GM21737 (cell line): ENCODE data around the gene MEF2D.

Experiments used
- ATAC-seq: cut with Tn5 transposase; IDR thresholded peaks from one replicate; pipeline ENCODE4 v1.9.1; 2021; ENCODE audit warnings: mild to moderate bottlenecking, moderate library complexity; ENCODE audit not compliant: unreplicated experiment

The MEF2D gene

DNA sequence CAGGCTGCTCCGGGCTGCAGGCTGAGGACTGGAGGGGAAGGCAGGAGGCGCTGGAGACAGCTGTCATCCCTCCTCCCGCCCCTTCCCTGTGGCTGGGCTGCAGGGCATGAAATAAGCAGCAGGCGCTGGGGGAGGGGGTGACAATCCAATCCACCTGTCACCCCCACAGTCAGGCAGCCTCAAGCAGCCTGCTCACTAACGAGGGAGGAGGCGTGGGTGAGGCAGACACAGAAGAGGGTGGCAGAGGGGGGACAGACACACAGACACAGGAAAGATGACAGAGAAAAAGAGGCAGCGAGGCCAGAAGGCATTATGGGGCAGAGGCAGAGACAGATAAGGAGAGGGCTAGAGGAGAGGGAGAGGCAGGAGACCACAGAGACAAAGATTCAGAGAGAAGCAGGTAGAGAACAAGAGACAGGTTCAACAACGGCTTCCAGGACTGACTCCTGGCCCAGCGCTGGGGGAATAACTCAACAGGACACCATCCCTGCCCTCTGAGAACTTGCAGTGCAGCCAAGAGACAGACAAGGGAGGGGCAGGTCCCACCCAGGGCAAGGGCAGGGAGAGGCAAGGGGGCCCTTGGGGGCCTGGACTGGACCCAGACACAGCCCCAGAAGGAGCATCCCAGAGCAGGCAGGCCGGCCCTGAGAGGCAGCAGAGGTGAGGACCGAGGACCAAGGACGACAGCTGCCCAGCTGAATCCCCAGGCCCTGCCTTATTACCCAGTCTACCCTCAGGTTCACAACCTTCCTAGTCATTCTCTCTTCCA is 11.2 kb downstream of the MEF2D start:
- ATAC-seq, result peak; percentile 25

DNA sequence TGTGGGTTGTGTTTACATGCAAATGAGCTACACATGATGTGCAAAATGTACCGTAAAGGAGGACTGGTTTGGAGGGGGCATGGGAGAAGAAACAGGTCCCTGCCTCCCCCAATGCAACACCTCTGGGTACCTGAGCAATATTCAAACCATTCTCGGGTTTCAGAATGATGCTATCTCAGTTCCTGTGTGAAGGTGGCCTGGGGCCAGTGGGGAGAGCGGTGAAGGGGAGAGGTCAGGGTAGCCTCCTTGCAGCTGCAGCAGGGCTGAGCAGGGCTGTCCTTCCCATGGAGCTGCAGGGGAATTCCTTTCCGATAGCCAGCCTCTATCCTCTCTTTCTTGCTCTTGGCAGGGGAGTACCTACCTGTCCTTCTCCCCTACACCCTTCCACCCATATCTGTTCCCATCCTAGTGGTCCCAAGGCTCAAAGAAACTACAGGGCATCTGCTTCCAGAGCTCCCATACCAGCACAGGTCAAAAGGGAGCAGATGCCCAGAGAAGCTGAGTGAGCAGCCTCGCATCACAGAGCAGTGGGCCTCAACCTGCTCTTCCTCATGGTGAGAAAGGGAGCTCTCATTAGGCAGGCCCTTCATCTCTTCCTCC is 11.9 kb downstream of the MEF2D start:
- peak; percentile 51 for ATAC-seq

DNA sequence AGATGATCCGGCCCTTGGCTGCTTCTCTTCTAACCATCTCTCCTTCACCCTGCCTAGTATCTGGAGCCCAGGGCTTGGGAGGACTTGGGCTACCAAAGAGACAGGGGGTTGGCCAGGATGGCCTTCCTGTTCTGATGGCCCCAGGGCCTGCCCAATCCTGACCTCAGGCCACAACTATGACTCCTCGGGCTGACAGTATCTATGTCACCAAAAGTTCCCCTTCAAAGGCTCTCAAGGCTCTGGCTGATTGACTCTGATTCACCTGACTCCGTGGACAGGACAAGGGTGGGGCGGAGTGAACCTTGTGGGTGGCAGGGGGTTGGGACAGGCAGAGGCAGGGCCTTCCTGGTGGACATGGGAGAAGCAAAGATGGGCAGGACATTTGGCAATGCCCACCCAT is 12.7 kb downstream of the MEF2D start:
- no peak for ATAC-seq

DNA sequence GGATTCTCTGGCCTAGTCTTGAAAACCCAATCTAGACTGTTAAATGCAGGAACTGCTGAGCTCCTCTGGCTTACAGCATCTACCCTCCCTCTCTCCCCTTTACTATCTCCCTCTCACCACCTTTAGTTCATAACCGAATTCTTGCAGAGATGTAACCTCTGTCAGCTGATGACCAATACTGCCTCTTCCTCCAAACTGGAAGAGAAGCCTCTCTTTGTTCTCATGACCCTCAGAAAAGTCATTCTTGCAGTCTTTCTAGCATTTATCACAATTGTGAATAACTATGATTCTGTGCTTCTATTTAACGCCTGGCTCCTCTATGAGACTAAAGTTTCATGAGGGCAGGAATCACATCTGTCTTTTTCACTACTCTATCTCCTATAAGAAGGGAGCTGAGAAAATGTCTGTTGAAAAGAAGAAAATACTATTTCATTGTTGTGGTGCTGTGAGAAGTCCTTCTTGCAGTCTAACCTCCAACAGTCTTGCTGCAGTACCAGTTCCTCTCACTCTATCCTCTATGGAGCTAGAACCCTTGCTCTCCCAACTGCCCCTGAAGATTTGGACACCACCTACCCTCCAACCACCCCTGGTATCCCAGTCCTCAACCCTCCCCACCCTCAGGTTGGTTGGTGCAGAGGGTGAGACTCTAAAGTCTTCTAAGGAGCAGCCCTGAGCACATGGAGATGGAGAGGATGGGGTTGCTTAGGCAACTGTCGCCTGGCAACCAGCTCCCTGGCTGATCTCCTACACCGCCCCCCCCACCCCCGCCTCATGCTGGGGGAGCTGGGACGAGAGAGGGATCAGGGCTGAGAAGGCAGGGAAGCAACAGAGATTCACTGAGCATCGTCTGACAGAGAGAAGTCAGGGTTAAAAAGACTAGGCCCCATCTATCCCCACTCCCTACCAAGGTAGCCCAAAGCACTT is 13.9 kb downstream of the MEF2D start:
- ATAC-seq, result no peak

DNA sequence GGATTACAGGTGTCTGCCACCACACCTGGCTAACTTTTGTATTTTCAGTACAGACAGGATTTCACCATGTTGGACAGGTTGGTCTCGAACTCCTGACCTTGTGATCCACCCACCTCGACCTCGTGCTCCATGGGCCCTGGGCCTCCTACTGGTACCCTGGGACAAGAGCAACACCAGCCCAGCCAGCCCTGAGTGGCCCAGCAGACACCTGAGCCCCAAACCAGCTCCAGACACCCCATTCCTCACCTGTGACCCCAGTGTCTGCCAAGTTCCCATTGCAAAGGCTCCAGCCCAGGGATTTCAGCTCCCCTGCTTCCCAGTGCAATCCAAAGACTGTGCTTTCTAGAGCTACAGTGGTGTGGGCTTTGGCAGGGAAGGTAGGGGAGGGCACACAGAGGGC is 14.6 kb downstream of the MEF2D start:
- no peak for ATAC-seq

DNA sequence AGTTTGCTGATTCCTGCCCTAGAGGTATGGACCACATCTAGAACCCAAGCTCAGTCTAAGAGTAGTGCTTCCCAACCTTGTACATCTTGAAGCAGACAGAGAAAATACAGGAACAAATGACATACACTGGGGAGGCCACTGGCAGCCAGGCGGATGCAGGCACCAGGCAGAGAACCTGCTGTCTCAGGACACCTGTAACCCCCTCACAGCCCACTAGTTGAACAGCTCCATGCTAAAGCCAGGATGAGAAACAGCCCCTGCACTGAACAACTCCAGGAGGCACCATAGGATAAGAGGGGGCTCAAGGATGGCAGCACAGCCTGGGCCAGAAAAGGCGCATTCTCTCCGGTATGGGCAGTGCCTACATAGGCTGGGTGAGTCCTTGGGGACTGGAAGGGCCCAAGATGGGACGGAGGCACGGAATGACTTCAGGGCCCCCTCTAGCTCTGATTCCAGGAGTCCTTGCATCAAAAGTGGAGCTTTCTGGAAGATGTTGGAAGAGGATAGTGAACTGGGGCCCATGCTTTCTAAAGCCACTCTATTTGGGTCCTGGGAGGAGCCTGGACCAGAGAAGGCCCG is 16.0 kb downstream of the MEF2D start:
- no peak for ATAC-seq

DNA sequence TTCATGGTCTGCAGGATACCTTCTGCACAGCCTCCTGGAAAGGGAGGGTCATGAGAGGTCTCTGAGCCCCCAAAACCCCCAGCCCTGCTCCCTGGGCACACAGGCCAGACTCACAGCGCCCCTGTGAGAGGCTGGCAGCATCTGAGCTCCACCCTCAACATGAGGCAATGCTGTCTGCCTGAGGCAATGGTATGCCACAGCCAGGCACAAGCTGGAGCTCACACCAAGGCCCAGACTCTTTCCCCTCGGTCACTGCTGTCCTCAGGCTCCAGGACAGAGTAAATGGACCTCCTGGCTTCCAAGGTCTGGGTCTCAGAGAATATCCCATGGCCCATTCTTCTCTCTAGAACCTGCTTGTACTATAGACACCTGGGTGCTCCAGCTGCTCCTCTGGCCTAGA is 17.2 kb downstream of the MEF2D start:
- no peak for ATAC-seq

DNA sequence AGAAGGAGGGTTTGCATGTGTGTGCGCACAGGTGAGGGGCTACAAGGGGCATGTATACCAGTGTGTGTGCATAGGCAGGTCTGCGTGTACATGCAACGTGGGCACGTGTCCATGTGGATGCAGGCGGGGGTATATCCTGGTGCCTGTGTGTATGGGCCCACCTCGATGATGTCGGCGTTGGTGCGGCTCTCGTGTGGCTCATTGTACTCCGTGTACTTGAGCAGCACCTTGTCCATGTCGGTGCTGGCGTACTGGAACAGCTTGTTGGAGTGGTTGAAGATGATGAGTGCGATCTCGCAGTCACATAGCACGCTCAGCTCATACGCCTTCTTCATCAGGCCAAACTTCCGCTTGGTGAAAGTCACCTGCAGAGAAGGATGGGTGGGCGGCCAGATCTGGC is 18.3 kb downstream of the MEF2D start:
- no peak for ATAC-seq

DNA sequence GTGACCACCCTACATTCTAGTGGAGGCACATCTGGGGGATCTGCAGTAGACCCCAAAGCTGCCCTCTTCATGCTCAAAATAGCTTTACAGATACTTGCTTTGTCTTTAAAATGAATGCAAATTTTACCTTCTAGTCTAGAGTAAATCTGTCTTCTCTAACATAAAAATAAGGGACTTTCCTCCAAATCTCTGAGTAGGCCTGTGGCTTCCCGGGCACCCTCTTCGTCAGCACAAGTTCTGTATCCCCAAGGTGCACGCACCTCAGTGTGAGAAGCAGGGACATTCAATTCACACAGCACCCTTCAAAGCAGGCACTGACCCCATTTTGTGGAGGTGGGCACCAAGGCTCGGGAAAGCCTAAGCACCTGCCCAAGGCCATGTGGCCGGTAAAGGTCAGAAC is 19.0 kb downstream of the MEF2D start:
- ATAC-seq, result no peak

DNA sequence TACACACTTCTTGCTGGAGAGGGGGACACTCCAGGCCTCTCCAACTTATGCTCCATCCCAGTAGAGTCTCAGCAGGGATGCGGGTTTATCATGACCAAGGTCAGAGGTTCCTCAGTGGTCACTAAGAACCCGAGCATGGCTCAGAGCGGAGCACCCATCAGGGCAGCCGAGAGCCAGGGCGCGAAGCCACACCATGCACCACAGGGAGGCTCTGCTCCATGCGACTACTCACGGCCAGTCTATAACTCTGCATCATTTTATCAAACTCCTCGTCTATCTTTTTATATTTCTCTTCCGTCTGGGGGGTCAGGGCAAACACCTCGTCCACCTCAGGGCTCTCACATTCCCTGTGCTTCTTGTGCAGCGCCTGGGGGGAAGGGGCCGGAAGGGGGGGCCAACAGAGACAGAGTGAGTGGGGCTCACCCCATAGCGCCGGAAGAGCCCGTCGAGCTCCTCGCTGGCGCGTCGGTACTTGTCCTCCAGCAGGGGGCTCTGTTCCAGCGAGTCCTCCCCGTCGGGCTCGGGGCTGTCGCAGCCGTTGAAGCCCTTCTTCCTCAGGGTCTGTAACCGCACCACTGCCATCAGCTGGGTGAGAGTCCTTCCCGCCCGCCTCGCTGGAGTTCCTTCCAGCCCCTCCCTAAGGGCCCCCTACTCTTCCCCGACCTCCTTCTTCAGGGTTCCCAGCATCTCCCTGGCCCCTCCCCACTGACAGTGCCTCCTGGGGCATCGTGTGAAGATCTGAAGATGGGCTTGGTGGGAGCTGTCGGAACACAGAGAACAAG is 20.0 kb downstream of the MEF2D start:
- peak; percentile 50 for ATAC-seq

DNA sequence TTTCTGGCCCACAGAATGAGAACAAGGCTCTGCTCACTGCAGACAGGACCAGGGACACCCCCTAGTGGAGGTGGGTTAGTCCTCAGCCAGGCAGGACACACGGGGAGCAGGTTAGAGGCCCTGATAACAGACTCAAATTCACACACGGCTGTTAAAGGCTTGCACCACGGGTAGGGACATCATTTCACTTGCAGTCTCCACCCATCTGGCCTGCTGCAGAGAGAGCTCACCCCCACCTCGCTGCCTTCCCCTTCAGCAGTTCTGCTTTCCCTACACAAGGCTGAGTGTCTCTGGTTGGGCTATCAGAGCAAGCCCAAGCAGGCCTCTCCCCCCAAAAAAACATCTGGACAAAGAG is 20.6 kb downstream of the MEF2D start:
- ATAC-seq, result no peak

DNA sequence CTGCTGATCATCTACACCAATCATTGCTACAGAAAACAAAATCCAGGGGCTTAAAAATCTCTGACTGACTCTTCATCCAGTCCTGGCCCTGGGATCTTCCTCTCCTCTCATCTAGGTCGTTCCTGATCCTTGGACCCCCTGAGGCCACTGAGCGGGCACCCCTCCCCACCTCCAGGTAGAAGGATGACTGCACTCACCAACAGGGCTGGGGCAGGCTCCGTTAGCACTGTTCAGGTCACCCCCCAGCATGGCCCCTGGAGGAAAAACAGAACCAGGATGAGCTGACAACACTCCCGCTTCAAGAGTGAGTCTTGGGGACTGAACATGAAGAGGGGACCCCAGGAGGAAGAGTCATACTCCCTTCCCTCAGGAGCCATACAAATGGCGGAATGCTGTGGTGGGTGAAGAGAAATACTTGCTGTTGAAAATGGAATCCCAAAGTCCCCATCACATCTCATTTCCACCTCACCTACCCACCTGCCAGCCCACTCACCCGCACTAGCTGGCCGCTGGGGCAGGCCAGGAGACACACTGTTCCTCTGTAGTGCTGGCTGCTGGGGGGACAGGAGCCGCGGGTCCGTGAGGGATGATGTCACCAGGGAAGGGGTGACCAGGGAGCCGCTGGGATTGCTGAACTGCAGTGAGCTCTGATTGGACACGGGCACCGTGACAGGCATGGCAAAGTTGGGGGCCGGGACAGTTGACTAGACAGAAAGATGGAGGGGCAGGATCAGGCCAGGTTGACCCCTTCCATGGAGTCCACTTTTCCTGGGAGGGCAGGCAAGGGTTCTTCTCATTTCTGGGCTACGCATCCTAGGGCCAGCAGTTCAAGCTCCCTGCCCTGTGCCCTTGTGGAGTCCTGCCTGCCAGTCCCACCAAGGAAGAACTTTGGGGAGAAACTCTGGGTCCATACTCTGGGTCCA is 21.2 kb downstream of the MEF2D start:
- no peak for ATAC-seq

DNA sequence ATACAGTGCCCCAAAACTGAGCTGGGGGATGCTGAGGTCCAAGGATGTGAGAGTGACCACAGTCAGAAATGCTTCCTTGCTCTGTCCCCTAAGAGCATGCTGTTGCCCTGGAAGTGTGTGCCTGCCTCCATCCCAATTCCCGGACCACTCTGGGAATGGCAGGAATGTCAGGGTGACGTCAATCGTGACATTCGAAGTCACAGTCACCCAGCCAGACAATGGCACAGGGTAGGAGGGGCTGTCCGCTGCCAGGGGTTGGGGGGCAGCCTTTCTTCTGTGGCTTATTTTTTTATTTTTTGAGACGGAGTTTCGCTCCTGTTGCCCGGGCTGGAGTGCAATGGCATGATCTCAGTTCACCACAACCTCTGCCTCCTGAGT is 22.3 kb downstream of the MEF2D start:
- no peak for ATAC-seq

DNA sequence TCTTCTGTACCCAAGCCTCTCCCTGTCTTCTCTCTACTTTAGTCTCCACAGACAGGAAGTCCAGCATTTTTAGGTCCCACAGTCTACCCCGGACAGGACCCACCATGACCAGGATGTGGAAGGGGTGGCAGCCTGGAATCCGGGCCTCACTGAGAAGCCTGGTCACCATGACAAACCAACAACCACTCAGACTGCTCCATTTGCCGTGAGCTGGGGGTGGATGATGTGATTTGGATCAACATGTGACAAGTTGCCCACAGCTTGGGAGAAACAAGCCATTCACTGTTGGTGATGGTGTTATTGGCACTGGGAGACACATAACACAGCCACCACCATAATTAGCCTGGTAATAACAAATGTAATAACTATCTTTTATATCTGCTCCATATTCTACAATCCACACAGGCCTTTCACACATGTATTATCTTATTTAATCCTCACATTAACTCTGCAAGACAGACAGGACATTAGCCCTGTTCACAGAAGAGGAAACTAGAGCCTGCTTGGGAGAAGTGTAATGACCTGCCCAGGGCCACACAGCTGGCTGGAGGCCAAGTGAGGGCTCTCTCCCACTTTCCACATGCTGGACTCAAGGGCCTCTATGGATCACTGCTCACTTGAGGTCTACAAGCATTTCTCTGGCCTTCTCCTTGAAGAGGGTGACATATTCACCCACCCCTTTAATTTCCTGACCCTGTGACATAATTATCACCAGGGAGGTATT is 22.9 kb downstream of the MEF2D start:
- ATAC-seq, result no peak

DNA sequence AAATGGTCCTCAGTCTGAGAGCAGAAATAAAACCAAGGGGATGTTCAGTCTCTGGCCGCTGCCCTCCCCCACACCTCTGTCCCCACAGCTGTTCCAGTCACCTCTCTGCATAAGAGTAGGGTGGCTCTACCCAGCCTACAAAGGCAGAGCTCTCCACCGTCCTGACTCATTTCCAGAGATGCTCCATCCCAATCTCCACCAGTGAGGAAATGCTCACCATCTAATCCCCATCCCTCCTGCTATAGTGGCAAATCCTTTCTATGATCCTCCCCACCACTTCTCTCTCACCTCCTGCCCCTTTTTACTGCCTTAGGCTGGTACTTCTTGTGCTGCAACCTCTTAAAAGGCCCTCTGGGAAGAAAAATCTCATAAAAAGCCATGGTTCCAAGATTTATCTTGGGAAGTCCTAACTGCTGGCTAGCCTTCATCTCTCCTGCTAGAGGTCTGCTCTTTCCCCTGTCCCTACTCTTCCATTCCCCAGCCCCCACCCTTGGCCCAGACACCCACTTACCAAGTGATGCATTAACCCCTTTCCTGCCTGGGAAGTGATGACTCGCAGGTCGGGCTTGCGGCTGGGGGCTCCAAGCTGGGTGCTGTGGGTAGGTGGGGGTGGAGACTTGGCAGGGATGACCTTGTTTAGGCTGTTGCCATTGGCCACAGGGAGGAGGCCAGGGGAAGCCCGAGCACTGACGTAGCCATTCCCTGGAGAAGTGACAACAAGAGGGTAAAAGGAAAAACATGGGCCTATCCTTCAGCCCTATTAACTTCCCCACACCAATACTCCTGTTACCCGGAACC is 23.9 kb downstream of the MEF2D start:
- no peak for ATAC-seq

DNA sequence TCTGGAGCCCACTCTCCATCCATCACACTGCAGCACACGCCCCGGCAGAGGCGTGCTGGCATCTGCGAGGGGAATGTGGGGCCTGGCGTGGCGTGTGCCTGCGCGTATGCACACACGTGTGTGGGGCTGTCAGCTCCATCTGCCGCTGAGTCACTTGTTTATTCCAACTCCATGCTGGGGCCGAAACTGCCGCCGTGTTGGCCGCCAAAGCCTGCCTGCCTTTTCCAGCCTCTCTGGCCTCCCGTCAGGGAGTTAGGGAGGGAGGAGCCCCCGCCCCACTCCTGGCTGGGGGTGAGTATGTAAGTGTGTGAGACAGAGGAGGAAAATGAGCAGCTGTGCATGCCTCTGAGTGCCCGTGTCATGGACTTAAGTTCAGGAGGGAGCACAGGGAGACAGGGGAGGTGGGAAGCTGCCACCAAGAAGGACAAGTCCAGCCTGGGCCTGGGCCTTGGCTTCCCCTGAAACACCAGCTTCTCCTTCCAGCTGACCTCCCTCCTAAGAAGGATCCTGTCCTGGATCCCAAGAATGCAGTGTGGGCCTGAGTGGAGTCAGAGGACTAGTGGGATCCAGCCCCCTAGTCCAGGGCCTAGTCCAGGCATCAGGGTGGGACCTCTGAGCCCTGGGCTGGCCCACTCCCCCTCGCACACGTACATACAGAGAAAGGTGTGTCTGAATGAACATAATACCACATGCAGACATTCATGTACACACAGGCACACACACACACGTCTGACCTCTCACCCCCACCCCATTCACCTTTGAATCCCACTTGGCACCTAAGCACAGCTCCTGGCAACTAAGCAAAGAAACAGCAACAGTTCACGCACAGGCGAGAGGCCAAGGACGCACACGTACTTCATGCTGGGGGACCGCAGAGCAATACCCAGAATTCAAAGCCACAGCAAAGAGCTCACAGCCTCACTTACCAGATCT is 24.7 kb downstream of the MEF2D start:
- no peak for ATAC-seq

DNA sequence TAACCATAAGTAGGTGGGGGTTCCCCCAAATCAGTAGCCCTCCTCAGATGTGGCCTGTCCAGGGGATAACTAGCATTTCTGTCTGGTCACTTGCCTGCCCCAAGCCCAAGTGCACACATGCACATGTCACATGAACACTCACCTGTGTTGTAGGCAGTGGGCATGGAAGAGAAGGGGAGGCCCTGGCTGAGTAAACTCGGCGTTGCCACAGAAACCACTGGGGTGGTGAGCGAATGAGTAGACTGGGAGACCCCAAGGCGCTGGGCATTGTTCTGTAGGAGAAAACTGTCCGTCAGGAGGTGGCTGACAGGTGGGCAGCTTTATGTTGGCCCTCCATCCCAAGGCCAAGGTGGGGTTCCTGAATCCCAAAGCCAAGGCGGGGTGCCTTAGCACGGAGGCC is 25.6 kb downstream of the MEF2D start:
- ATAC-seq, result no peak
